GOT3 (cell line): ENCODE results near the gene SERINC3.

ENCODE experiments used
- DNase-seq: peaks from one replicate; lab custom pipeline; 2025; ENCODE audit warnings: mixed read lengths; lab: John Stamatoyannopoulos, UW

Gene SERINC3

DNA sequence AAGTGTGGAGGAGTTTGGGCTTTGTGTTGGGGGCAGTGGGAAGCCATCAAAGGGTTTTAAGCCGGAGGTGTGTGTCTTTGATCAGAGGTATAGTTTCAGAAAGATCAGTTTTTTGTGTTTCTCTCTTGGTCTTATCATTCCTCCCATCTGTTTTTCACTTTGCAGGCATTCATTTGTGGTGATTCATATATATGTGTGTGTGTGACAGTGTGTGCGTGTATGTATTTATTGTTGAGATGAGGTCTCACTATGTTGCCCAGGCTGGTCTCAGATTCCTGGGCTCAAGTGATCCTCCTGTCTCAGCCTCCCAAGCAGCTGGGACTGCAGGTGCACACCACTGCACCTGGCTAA lies 11.1 kb upstream of the SERINC3 start:
- no peak for DNase-seq

DNA sequence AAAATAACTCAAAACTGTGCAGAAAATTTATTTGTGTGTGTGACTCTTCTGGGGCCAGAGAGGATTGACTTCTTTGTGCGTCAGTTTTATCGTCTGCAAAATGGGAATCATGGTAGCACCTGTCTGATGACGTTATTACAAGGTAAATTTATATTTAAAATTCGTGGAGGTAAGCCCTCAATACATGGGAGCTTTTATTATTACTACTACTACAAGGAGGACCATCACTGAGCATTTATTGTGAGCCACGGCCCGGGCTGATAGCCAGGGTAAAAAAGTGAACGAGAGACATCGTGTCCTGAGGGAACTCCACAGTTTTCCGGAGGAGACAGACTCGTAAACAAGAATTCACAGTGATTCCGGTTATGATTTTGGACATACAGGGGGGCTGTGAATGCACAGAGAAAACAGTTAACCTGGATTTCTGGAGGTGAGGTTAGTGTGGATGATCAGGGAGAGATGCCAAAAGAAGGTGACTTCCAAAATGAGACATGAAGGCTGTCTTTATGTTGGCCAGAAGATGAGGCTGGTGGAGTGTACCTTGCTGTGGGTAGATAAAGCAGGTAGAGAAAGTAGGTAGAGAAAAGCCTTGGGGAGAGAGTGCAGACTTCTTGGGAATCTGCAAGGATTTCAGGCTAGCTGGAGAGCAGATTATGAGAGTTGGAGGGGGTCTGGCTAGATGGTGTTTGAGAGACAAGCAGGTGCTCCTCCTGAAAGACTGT lies 10.6 kb upstream of the SERINC3 start:
- no peak for DNase-seq

DNA sequence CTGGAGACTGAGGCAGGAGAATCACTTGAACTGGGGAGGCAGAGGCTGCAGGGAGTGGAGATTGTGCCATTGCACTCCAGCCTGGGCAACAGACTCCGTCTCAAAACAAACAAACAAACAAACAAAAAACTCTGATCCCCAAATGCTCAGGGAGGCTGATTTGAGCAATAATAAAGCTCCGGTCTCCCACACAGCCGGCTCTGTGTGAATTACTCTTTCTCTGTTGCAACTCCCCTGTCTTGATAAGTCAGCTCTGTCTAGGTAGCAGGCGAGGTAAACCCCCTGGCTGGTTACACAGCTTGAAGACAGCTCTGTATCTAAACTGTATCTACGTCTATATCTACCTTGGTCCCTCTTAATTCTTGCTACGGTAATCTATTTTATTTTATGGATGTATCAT lies 6.4 kb upstream of the SERINC3 start:
- no peak for DNase-seq

DNA sequence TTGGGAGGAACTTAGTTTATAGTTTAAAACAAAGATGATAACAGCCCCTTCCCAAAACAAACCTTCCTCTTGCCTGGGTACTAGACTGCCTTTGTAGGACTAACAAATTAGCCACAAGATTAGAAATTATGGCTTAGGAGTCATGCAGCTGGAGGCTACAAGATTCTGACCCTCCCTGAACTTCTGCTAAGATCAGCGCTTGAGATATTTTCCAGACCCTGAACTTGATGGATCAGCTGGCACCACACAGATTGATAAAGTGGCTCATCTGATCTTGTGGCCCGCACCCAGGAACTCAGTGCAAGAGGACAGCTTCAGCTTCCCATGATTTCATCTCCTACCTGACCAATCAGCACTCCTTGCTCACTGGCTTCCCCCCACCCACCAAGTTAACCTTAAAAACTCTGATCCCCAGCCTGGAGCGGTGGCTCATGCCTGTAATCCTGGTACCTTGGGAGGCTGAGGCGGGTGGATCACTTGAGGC lies 5.9 kb upstream of the SERINC3 start:
- DNase-seq, result no peak

DNA sequence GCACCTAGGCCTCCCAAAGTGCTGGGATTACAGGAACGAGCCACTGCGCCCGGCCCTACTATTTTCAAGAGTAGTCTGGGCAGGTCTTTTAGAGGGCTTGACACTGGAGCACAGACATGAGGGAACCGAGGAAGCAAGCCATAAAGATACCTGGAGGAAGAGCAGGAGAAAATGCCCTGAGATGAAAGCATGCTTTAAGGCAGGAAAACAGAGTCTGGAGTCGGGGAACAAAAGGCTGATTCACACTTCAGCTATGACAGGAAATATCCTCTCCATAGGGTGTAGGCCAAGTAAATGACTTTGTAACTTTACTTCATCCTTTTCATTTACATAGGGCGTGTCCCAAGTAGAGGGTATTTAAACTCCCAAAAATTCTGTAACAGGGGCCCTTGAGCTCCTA lies 4.3 kb upstream of the SERINC3 start:
- DNase-seq, result no peak

DNA sequence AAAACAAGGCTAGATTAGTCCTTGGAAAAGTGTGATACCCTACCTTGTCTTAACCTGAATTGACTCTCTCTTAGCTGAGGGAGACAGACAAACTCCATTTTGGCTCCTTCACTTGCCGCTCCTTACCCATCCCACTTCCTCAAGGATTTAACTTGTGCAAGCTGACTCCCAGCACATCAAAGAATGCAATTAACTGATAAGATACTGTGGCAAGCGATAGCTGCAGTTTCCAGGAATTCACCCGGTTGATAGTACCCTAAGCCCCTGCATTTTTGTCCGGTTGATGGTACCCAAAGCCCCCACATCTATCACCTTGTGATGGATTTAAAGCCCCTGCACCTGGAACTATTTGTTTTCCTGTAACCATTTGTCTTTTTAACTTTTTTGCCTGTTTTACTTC lies 1.9 kb upstream of the SERINC3 start:
- no peak for DNase-seq

DNA sequence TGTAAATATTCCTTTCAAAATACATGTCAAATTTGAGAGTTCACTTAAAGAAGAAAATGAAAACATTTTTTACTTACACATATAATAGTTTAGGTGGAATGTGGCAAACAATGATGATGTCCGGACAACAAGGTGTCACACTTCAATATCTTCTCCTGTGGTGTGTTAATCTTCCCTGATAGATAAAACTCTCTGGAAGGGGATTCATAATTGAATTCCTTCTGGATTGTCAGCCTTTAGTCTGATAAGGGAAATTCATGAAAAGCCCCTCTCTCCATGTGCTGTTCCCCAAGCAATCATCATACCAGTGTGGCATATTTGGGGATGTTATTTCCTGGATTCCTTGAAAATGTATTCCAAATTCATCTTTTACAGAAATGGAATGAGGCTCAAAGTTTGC lies 971 bp upstream of the SERINC3 start:
- no peak for DNase-seq

DNA sequence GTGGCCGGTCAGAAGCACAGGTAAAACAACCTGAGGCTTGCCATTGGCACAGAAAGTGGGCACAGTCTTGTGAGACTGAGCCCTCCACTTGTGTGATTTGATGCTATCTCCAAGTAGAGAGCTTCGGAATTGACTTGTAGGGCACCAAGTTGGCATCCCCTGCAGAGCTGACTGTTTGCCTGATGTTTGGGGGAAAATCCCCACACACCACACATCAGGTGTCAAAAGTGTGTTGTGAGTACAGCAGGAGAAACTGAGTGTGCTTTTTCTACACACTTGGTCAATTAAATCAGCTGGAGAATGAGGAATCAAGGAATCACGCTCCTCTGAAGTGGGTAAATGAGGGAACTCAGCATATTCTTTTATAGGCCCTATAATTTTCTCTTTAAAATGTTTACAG lies 989 bp downstream of the SERINC3 start:
- DNase-seq, result no peak

DNA sequence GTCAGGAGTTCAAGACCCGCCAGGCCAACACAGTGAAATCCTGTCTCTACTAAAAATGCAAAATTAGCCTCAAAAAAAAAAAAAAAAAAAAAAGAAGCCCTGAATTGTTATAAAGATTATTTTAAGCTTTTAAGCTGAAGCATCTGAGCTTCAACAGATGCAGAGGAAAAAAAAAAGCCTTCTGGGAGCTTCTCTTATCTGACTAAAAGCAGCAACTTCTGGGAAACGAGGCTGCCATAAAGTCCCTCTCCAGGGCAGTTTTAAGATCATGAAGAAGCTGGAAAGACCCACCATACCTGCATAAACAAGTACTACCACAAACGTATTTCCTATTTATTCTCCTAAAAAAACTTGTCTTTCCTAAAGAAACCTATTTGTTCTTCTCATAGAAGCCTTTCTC lies 3.6 kb downstream of the SERINC3 start:
- no peak for DNase-seq

DNA sequence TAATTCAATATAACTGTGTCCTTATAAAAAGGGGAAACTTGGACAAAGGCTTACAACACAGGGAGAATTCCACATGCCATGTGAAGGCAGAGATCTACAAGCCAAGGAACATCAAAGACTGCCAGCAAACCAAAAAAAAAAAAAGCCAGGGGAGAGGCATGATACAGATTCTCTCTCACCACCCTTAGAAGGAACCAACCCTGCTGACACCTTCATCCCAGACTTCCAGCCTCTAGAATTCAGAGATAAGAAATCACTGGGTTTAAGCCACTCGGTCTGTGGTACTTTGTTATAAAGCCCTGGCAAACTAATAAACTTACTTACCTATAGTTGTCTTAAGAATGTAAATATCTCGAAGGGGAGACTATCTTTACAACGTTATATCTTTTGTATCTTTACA lies 4.4 kb downstream of the SERINC3 start:
- no peak for DNase-seq

DNA sequence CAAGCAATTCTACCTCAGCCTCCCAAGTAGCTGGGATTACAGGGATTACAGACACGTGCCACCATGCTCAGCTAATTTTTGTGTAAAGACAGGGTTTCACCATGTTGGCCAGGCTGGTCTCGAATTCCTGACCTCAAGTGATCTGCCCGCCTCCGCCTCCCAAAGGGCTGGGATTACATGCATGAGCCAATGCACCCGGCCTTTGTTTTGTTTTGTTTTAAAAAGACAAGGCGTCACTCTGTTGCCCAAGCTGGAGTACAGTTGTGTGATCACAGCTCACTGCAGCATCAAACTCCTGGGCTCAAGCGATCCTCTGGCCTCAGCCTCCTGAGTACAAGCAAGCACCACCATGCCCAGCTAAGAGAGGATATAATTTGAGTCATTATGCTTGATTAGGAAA lies 5.4 kb downstream of the SERINC3 start:
- DNase-seq, result no peak

DNA sequence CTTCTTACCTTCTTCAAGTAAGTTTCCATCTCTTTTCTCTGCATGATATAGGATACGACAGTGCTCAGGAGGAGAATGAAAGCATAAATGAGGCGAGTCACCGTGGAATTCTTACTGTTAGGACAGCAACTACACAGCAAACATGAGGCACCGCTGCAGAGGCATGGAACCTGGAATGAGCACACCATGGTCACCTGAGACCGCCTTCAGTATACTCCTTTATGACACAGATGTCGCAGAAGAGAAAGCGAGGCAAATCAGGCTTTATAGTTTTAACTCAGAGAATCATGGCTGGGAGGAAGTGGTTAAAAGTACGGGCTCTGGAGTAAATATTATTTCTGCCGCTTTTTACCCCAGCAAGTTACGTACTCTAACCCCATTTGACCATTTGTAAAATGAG lies 8.0 kb downstream of the SERINC3 start:
- DNase-seq, result no peak

DNA sequence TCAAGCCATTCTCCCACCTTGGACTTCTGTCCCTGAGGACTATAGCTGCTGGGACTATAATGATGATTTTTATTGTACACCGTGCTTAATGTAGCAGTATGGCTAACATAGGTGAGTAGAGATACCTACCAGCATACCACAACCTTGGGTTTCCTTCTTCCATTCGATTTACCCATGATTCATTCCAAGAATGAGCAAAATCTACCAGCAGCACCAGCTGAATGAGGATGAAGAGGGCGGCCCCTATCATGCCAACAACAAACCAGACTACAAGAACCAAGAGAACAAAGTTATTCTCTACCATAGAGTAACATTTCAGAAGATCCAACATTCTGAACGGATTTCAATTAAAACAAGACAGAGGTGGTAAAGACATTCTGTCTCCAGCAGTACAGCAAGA lies 12.1 kb downstream of the SERINC3 start:
- DNase-seq, result no peak

DNA sequence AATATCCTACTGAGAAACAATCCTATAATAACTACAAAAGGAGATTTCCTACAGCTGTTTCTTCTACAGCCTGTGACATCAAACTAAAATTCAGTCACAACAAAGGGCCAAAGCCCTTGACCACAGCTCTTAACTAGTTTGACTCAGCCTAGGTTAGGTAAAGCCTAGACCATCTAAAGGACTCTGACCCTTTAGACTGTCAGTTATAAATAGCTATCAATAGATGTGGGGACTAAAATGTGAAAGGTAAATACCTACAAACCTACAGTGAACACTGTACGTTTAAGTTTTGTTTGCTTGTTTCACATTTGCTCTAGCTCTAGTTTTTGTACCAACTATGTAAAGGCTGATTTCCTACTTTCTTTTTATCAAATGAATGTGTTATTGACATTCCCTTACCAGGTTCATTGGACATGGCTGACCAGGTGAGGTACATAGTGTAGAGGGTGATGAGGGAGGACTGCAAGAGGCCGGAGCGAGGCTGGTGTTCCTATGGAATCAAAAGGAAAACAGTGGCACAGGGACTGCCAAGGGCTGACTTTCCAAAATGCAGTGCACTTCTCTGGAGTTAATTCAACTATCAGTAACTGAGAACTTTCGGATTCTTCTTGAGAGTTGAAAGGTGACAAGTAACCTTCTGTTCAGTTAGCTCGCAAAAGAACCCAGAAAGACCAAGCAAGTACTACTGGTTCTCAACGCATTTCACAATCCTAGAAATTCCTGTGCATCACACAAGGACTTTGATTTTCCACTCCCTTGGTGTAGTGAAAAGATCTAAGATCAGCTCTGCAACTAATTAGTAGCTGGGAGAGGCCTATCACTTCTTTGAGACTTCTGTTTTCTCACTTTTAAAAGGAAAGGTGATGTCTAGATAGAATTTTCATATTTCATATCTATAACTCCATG lies 17.2 kb downstream of the SERINC3 start:
- DNase-seq, result no peak

DNA sequence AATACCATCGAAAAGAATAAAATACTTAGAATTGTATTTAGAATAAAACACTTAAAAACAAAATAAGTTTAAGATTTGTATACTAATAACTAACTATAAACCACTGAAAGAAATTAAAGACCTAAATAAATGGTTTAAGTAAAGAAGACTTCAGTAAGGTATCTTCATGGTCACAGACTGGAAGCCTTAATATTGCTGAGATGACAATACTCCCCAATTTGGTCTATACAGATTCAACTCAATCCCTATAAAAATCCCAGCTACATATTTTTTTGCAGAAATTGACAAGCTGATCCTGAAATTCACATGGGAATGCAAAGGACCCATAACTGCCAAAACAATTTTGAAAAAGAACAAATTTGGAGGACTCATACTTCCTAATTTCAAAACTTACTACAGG lies 18.9 kb downstream of the SERINC3 start:
- DNase-seq, result no peak

DNA sequence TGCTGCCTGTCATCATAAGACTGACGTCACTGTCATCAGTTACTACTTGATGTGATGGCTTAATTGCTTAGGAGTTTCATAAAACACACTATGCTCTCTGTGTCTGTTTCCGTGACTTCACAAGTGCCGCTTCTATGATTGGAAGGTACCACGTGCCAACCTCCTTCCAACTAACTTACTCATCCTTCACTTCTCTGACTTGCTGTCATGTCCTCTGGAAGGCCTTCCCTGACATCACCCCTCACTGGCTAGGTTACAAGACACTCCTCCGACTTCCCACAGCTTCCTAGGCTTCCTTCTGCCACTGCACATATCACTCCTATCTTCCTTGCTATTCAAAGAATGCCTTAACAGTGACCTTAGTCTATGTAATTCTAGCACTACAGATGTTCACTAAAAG lies 20.4 kb downstream of the SERINC3 start:
- DNase-seq, result no peak

DNA sequence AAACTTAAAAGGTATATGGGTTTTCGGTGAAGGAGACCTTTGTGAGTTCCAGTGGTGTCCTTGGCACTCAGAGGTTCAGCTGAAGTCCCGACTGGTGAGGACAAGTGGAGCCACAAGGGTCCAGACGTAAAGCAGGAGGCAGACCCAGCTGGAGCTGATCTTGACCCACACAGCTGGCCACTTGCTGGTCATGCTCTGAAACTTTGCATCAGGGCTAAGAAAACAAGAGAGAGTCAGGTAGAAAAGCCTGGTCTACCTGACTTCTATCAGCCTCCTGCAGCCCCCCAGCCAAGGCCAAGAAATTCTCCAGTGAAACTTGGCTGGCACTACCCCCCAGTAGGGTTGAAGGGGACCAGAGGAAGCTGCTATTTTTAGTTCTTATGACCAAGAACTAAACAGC lies 21.6 kb downstream of the SERINC3 start:
- DNase-seq, result no peak

DNA sequence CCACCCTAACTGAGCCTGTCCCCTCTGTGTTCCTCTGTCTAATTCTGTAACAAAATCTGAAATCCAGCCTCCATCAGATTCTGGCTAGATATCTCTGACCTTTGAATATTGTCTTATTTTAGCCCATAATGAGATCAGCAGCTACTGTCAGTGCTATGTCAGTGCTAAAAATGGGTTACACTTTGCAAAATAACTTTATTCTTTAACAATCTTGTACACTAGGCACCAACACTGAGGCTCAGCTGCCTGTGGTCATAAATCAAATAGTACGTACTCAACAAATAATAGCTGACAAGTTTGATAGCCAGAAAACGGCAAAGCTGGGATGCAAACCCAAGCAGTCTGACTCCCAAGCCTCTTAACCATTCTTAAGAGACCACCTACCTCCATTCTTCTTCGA lies 24.1 kb downstream of the SERINC3 start:
- no peak for DNase-seq

DNA sequence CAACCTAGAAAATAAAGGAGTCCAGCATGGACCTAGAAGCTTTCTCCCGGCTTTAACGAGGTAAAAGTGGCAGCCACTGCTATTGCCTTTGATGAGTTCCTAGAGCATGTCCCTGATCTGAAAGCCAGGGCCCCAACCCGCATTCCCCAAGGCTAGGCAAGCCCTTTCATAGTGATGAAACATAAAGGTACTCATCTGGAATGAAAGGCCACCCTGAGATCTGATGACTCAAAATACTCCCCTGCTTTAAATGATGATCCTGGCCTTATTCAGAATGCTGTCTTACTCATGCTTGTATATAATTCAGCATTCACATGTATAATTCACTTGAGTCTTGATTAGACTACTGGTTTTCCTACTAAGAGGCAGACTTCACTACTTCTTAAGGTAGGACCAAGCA lies 24.9 kb downstream of the SERINC3 start:
- no peak for DNase-seq

DNA sequence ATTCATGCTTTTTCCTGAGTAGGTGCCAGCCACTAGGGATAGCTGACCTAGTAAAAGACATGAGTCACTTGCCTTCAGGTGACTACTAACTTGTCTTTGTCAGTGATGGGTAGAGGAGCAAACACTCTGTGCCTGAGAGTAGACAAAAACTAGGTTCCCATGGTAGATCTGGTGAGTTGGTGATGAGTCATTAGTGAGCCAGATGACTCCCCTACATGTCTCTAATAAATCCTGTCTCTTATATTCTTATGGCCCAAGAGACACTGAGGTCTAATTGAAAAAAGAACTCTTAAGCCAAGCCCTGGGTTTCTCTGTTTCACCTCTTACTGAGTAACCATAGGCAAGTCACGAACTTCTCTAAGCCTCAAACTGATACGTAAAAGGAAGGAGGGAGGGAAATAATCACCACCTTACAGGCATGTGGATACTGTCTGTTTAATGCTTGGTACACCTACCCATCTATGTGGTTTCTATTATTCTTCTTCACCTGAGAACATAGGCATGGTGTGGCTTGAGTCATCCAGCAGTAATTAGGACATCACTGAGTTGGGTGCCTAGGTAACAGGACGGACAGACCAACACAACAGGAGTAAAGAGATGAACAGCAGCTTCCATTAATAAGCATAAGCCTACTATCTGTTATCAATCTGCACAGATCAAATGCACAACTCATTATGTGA lies 25.9 kb downstream of the SERINC3 start:
- DNase-seq, result peak; percentile 15

DNA sequence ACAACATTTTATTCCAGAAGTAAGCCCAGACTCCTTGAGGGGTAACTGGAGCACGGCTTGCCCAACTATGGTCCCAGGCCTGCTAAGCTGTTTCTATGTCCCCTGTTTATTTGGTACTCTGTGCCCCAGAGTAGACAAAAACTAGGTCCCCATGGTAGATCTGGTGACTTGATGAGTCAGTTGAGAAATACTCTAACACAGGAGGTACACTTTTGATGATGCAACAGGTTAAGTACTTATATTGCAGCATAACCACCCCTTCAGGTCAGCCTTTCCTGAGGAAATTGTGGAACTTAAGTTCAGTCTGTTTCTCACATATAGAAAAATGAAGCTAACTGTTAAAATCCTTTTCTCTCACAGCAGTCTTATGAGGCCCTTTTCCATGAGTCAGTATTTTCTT lies 26.6 kb downstream of the SERINC3 start:
- DNase-seq, result no peak

DNA sequence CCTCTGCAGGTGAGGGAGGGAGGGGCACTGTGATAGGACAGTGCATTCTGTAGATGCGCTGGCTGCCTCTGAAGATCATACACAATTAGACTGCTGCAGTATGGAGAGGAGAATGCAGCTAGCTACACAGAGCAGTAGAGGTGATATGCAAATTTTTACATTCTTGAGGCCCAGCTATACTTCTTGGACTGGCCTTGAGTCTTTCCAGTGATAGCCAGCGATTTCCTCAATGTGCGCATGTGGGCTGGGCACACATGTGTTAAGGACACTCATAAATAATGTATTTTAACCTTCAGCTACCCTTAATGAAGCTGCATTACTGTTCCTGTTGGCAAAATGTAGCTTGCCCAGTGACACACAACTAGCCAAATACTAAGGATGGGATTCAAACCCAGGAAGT lies 27.2 kb downstream of the SERINC3 start:
- no peak for DNase-seq

DNA sequence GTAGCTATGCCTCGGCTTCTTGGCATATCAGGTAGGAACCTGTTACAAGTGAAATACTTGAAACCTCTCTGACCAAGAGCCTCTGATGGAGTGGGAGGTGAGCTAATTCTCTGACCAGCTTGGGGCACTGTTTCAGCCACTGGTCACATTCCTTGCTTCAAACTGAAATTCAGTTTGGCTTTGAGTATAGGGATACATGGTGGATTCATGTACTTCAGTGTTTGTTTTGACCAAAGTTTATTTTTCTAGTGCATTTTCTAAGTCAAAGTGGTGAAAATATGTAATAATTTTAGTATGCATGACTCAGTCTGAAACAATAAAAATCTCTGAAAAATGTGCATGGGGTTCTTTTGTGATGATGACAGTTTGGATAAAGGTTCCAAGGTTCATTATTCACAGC lies 27.6 kb downstream of the SERINC3 start:
- DNase-seq, result no peak
